ENCODE data around the gene SLC9C2.

GRCh38 chr1:173477286-173478093 is 125.4 kb downstream of the SLC9C2 start, which contains the start of gene PRDX6:
- TF ChIP-seq, protein P1, sequence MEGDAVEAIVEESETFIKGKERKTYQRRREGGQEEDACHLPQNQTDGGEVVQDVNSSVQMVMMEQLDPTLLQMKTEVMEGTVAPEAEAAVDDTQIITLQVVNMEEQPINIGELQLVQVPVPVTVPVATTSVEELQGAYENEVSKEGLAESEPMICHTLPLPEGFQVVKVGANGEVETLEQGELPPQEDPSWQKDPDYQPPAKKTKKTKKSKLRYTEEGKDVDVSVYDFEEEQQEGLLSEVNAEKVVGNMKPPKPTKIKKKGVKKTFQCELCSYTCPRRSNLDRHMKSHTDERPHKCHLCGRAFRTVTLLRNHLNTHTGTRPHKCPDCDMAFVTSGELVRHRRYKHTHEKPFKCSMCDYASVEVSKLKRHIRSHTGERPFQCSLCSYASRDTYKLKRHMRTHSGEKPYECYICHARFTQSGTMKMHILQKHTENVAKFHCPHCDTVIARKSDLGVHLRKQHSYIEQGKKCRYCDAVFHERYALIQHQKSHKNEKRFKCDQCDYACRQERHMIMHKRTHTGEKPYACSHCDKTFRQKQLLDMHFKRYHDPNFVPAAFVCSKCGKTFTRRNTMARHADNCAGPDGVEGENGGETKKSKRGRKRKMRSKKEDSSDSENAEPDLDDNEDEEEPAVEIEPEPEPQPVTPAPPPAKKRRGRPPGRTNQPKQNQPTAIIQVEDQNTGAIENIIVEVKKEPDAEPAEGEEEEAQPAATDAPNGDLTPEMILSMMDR (IDR thresholded peaks at IDR 0.05), result no peak
- TF ChIP-seq POLR2AphosphoS5 (IDR thresholded peaks at IDR 0.05; ENCODE audit: low read depth, low read length), result peak; percentile 76
- no peak for TF ChIP-seq TCF7L2 (IDR thresholded peaks at IDR 0.05; ENCODE audit: low read depth, low read length)

All from Panc1 (cell line).